NCI-H1694 (cell line): ENCODE measurements around the gene TECPR1.
A peak's percentile ranks its signal among the peaks of the same experiment; 100 is the strongest.

ENCODE experiments used
- DNase-seq: peaks from one replicate; lab custom pipeline; 2025; lab: John Stamatoyannopoulos, UW

TECPR1 gene, protein sequence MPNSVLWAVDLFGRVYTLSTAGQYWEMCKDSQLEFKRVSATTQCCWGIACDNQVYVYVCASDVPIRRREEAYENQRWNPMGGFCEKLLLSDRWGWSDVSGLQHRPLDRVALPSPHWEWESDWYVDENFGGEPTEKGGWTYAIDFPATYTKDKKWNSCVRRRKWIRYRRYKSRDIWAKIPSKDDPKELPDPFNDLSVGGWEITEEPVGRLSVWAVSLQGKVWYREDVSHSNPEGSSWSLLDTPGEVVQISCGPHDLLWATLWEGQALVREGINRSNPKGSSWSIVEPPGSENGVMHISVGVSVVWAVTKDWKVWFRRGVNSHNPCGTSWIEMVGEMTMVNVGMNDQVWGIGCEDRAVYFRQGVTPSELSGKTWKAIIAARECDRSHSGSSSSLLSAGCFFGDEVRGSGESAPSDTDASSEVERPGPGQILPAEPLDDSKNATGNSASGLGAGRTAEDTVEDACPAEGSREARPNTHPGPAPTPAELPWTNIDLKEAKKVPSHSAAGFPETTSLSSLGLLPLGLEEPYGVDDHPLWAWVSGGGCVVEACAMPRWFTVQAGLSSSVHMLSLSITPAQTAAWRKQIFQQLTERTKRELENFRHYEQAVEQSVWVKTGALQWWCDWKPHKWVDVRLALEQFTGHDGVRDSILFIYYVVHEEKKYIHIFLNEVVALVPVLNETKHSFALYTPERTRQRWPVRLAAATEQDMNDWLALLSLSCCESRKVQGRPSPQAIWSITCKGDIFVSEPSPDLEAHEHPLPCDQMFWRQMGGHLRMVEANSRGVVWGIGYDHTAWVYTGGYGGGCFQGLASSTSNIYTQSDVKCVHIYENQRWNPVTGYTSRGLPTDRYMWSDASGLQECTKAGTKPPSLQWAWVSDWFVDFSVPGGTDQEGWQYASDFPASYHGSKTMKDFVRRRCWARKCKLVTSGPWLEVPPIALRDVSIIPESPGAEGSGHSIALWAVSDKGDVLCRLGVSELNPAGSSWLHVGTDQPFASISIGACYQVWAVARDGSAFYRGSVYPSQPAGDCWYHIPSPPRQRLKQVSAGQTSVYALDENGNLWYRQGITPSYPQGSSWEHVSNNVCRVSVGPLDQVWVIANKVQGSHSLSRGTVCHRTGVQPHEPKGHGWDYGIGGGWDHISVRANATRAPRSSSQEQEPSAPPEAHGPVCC

DNA sequence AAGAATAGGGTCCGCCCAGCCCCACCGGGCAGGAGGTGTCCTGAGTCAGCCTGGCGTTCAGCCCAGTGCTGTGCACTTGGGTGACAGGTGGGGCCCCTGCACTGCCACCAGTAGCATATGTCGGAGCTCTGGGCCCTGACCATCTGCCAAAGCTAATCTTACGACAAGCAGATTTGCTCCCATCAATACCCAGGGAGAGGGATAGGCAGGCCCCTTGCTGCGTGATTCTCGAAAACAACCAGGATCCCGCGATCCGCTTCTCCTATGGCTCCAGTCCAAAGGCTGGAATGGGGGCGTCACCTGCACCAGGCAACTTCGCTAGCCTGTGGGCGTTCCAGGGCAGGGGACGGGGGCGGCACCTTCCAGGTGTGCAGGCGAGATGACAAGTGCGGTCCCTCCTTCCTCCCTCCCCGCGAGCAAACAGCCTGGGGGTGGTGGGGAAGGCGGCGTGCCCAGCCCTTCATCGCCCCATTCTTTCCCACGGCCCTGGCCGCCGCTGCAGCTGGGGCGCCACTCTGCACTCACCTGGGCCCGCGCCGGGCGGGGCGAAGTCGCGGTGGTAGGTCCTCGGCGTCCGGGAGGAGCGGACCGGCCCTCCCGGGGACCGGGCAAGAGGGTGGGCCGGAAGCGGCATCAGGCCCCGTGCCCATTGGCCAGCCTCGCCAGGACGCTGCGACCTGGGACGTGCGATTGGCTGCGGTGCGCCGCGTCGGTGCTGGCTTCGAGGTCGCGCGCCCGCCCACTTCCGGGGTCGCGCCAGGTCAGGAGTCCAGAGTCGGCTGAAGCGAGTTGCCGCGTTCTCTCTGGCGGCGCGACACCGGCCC, at the start of gene TECPR1:
Gene TECPR1, minus strand, starts transcription at position 632 of the 824 bp plus-strand sequence. CDS start 6,086 bp downstream, outside the sequence.
- peak; percentile 95 for DNase-seq

DNA sequence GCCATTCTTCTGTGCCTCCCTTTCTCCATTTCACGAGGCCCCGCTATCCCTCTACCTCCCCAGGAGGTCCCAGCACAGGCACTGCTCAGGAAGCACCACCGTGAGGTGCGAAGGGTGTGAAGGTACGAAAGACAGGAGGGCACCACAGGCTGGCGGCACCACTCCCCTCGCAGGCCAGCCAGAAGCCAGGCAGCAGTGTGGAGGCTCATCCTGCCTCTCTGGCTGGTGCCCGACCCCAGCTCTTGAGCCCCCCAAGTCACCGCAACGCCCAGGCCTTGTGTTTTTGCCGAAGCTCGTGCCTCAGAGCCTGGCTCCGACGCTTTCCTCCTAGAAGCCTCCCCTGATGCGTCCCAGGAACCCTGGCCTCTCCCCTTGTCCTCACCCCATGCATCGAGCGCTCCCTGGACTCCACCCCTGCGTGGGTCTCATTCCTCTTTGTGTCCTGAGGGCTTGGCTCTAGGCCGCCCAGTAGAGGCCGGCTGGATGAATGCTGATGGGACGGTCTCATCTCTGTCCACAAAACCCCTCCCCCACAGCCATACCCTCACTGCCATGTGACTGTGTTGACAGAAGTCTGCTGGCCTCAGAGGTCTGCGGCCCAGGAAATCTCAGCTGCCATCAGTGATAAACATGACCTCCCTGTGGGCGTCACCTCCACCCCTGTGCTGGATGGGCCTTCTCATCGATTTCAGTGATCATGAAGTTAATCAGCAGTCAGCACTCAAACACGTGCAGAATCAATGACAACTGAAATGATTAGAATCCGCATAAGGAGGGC, 48.8 kb upstream of the TECPR1 start:
- no peak for DNase-seq

DNA sequence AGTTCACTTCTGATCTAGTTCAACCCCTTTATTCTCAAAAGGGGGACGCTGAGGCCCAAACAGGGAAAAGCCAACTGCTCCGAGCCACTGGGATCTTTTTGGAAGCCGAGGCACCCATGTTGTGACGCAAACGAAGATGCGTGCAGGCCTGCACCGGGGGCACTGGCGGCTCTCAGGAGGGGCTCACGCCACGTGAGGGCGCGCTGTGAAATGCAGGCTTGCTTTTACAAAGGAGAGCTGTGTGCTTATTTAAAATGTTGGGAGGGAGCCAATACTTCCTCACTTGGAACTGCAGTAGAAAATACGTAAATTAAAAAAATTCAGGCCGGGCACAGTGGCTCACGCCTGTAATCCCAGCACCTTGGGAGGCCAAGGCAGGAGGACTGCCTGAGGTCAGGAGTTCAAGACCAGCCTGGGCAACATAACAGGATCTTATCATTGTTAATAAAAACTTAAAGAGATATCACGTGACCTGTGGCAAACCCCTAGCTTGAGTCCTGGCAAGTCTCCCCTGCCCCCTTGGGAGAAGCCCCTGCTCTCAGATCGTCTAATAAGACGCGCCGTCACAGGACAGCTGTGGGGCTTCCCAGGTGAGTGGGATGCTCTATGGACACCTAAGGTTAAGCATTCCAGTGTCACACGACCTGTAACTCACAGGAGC, 45.7 kb upstream of the TECPR1 start:
- DNase-seq, result no peak

DNA sequence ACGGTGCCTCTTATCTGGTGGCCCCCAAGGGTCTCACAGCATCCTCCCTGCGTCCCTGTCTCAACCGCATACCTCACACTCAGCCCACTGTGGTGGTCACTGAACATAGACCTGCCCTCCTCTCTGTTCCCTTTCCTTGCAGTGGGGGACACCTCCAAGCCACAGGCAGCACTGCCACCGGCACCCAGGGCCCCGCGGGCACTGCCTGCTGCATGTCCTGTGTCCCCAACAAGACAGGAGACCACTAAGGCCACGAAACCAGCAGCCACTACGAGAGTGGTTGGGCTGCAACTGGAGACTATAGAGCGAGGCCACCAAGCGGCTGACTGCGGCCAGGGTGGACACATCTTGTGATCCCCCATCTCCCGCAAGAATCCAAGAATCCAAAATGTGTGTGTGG, 44.8 kb upstream of the TECPR1 start:
- no peak for DNase-seq

DNA sequence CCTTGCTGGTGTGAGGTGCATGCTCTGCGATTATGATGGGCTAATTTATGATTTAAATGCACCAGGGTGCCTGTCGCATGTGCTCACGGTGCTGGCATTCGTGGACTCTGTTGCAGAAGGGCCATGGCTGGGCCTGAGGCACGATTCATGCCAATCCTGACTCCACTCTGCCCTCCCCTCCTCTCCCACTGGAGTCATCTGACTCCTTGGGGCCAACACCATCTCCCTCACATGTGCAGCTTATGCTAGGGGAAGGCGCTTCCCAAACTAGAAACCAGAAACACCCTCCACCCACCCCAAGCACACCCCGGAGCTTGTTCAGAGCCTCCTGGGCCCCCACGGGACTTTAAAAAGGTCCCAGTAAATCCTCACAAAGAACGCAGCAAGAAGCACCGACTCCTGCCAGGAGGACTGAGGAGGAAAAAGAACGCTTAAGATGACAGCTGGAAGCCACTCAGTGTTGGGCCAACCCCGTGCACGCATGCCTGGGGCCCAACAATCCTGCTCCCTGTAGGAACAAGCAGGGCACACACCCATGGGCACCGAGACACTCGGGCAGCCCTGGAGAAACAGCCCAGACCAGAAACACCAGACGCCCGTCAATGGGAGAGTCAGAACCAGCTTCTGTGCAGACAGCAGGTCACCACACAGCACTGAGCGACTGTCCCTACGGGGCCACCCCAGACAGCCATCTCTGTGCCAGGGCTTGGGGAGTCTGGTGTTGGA, 43.6 kb upstream of the TECPR1 start:
- no peak for DNase-seq

DNA sequence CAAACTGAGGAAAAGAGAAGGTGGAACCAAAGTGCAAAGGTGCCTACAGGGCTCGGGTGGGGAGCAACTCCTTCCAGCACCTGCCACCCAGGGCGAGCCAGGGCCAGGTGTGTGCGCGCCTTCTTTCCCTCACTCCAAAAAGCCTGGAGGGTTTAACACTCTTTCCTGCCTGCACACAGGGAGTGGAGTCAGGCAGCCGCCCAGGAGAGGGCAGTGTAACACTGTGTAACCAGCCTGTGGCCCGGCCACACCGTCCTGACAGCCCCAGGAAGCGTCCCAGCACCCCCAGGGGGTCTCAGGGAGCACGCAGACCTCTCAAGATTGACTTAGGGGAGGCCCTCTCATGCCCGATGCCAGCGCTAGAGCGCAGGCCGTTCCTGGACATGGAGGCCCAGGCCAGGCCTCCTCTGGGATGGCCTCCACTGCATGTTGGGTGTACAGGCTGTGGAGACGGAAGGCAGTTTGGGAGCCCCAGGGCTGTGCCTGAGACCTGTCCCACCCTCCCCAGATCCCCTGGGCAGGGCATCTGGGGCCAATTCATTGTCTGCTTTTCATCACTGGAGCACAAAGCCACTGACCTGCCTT, 42.9 kb upstream of the TECPR1 start:
- peak; percentile 72 for DNase-seq

DNA sequence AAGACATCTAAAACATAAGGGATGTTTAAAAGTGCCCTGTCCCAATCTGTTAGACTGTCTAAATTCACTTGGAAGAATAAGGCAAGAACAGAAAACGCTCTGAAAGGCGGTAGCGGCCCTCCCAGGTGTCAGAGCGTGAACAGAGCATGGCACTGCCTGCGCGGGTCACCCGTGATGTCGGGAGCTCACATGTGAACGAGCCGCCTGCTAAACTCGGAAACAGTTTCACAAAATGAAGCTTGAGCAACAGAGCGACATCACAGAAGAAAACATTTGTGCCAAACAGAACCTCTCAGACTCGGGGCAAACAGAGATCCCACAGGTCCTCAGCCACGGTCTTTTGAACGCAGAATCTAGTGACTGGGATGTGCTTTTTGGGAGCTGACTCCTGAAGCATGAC, 42.3 kb upstream of the TECPR1 start:
- DNase-seq, result no peak

DNA sequence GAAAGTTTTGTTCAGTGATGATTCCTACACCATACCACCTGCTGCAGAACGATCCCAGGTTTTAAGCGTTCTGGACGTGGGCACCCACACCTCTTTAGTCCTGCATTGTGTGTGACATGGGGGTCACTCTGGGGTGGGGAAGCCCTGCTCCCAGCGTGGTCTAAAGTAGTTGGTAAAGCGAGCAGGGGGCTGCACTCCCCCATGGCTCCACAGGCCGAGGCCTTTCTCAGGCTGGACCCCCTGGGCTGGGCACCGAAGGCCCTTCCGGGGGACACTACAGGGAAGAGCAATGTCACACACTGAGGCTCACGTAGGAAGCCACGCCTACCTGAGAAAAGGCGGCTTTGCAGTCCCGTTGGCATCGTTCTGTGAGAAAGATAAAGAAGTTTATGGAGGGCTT, 41.7 kb upstream of the TECPR1 start:
- no peak for DNase-seq

DNA sequence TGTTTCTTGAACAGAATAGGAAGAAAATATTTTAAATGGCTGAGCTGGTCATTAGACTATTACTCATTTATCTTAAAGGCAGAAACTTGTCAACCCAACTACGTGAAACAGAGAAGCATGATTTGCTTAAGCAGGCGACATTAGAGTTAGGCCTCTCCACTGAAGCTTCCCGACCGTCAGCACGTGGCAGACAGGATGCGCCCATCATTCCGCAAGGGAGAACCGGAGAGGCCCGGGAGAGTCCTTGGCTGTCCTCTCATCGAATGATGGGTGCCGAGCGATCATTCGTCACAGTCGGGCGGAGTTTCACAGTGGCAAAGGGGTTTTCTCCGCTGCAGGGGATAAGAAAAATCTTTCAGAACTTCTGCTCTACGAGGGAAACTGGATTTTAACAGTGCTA, 41.2 kb upstream of the TECPR1 start:
- no peak for DNase-seq

DNA sequence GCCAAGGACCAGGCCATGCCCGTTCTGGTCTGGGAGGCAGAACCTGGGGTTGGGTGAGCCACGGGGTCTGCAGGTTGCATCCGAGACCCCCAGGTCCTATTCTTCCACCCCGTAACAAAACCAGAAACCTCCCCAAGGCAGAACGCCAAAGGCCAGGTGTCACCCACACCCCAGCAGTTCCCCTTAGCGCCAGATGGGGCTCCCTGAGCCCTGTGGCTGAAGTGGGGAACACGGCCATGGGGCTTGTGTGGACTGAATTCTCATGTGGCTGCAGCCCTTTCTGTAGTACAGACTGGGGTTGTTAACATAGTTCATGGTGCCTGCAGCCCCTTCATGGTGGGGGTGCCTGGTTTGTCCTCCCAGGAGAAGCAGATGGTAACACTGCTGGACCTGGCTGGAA, 39.7 kb upstream of the TECPR1 start:
- DNase-seq, result no peak

DNA sequence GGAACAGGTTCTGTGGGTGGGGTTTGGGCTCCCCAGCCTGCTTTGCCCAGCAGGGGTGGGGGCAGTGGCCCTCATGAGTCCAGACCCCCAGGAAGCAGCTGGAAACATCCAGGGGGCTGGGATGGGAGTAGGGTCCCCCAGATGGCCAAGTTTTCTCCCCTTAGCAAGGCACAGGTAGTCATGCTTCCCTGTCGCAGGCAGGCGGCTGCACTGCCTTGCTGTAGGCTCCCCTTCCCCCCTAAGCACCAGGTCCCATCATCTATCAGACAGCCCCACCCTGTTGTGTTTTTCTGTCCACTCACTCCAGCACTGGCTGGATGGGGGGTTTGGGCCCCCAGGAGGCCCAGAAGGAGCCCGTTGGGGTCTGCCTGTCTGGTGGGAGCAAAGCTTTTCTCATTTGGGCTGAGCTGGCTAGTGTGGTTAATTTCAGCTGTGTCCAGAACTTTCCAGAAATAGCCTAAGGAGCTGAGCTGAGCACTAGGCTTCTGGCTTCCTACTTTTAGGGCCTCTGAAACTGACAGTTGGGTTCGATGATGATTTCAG, 37.4 kb upstream of the TECPR1 start:
- no peak for DNase-seq

DNA sequence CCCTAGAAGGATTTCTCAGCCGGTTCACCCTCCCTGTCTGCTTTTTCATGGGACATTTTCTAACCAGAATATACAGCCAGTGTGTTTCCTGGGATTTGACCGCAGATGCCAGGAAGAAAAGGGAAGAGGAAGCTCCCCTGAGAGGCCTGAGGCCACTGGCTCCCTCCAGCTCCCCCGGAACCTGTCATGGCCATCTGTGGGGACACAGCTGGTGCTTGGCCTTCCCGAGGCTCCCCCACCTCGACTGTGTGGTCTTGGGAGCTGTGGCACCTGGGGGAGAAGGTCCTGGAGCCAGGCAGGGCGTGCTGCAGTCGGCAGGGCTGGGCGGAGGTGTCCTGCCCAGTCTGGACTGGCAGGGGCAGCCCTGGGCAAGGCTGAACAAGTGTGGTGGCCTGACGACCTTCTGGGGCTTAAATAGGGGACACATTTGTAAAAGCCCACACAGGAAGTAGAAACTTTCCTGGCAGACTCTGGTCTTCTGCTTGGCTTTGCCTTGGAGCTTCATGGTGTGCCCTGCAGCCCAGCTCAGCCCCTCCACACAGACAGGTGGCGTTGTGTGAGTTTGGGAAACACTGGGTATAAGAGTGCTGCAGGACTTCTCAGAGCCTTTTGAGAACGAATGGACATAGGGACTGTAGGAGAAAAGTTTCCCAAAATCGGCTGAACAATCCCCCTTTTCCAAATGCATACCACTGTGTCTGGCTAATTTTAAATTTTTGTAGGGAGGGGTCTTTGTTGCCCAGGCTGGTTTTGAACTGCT, 36.2 kb upstream of the TECPR1 start:
- DNase-seq, result no peak

DNA sequence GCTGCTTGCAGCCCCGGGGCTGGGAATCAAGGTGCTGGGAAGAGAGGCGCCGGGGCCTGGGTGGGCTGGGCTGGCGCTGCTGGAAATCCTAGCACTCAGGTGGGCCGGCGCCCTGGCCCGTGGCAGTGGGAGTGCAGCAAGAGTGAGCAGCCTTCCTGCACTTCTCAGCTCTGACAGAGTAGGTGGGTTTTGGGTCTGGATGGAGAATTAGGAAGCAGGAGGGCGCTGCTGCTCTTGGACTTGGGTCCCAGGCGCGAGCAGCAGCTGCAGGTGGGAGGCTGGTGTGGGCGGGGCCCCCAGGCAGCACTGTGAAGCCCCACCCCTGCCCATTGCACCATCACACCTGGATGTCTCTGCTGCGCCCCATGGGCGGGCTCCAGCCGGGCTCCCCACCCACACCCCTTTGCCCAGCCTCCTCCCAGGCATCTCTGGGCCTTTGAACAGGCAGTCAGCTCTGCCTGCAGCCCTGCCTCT, 35.5 kb upstream of the TECPR1 start:
- DNase-seq, result no peak

DNA sequence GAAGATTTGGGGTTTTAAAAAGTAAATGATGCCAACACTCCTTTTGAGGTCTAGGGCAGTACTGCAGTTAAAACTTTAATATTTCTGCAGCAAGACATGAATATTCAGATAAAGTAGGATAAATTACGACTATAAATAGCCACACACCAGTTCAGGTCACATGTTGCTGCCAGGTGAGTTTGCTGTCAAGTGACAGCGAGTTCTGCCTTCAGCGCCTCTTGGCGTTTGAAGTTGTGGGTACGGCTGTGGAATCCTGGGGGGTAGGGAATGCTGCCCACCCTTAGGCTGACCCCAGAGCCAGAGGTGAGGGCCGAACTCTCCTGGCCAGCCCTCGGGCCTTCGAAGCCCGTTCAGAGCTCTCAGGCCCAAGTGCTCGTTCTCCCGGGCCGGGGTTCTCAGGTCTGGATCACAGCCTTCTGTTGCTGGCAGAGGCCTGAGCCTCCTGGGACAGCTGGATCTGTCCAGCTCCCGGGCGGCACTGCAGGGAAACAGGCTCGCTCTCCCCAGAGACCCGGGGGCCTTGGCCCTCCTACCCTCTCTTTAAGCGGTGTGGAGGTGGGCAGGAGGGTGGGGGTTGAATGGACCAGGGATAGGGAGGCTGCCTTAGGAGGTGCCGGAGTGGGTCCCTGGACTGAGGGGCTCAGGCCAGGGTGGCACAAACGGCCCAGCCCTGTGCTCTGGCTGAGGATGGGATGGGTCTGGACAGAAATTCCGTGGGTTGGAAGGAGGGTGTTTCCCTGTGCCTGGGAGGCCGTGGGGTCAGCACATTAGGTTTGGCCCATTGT, 34.9 kb upstream of the TECPR1 start:
- no peak for DNase-seq

DNA sequence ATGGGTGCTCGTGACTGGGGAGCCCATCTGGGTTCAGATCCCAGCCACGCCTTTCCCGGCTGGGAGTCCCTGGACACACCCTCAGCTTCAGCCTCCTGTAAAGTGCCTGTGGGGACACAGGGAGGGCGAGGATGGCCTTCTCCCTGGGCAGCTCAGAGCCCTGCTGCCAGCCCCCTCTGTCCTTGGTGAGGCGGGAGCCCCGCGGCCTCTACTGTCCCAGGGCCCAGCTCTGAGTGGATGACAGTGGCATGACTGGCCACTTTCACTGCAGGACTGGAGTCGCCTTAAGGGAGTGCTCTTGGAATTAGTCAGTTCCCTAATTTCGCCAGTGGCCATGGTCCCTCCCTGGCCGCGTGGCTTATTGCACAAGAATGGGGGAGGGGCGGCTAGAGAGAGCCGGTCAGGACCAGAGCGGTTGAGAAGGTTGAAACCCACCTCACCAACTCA, 34.1 kb upstream of the TECPR1 start:
- no peak for DNase-seq

DNA sequence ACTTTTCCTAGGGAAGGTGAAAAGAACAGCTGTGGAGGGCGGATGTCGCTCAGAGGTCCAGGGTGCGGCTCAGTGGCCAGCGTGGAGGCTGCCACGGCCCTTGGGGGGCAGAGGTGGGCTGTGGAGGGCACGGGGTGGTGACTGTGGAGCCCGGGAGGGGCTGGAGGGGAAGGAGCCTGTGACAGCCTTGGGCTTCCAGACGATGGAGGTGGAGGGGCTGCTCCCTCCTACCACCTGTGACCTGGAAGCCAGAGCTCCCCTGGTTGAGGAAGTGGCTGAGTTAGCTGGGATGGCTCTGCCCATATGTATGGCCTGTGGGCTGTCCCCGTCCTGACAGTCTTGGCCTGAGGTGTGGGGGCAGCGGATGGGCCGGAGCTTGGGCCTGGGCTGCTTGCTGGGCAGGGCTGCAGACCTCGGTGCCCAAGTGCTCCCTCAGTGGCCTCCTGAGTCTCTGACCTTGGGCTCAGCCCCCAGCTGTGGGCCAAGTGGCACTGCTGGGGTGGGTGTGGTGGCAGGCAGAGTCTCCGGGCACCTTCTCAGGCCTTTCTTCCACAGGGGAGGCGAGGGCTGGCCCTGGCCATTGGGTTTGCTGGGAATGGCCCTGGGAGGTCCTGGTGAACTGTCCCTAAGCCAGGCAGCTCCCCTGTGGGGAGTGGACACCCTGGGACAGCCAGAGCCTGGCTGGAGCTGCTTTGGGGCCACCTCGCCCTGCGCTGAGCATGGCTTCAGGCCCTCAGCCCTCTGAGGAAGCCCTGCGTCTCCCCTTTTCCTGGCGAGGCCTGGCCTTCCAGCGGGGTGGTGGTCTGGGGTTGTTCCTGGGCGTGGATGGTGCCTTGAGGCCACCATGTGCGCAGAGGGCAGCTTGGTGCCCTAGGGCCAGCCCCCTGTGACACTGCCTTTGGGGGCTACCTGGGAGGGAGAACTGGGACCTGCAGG, 33.4 kb upstream of the TECPR1 start:
- DNase-seq, result no peak
